SK-N-DZ (cell line): ENCODE measurements around the gene SSR4.

Experiments used
- DNase-seq: peaks from one replicate; pipeline ENCODE4 v3.0.0-alpha.2; 2015; ENCODE audit warnings: low spot score

Gene SSR4

GRCh38 chrX:153829549-153829798, 35.0 kb downstream of the SSR4 start:
- no peak for DNase-seq

- peak; percentile 46 for DNase-seq
These were observed 35.6 kb downstream of the SSR4 start, which contains the start of gene PDZD4 for GRCh38 chrX:153829799-153830639. TSS of gene PDZD4 (minus strand) at chrX:153830544. CDS start at chrX:153830298, 246 bp downstream.

GRCh38 chrX:153830640-153831428, 36.4 kb downstream of the SSR4 start:
- DNase-seq, result no peak

GRCh38 chrX:153831429-153832150, 37.1 kb downstream of the SSR4 start:
- DNase-seq, result peak; percentile 22

- DNase-seq, result no peak
These were observed 38.3 kb downstream of the SSR4 start for GRCh38 chrX:153832728-153833127.

- DNase-seq, result no peak
These were observed 42.5 kb downstream of the SSR4 start for GRCh38 chrX:153836921-153837320.

GRCh38 chrX:153844509-153845082, 50.1 kb downstream of the SSR4 start:
- DNase-seq, result no peak

- no peak for DNase-seq
These were observed 50.7 kb downstream of the SSR4 start for GRCh38 chrX:153845195-153845594.

GRCh38 chrX:153845842-153846241, 51.4 kb downstream of the SSR4 start:
- no peak for DNase-seq
